ENCODE measurements around the gene SLC23A2.

DNA sequence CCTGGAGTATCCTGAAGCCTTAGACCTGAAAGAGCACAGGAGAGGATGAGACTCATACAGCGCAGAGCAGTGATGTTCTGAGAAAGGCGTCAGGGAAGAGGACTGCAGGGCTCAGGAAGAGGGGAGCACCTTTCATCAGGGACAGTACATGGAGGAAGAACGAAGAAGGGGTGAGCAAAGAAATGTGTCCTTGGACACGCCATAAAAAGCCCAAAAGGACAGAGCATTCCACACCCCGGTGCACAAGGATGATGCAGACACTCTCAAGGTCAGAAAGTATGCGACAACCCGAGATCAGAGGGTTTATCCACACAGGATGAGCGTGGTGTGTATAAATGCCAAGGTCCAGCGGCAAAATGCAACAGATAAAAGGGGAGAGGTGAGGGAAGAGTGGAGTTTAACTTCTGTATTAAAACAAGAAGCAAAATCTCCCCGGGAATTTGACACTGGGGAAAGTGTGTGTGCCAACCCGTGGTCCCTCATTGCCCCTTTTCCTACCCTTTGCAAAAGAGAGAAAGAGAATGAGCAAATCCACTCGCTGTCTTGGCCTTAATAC lies 64.4 kb downstream of the SLC23A2 start:
- TF ChIP-seq, protein P1, sequence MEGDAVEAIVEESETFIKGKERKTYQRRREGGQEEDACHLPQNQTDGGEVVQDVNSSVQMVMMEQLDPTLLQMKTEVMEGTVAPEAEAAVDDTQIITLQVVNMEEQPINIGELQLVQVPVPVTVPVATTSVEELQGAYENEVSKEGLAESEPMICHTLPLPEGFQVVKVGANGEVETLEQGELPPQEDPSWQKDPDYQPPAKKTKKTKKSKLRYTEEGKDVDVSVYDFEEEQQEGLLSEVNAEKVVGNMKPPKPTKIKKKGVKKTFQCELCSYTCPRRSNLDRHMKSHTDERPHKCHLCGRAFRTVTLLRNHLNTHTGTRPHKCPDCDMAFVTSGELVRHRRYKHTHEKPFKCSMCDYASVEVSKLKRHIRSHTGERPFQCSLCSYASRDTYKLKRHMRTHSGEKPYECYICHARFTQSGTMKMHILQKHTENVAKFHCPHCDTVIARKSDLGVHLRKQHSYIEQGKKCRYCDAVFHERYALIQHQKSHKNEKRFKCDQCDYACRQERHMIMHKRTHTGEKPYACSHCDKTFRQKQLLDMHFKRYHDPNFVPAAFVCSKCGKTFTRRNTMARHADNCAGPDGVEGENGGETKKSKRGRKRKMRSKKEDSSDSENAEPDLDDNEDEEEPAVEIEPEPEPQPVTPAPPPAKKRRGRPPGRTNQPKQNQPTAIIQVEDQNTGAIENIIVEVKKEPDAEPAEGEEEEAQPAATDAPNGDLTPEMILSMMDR (IDR thresholded peaks at IDR 0.05) = no peak
- TF ChIP-seq SIN3A (IDR thresholded peaks at IDR 0.05; ENCODE audit: borderline replicate concordance, insufficient read depth, low read depth, low read length) = no peak
- TF ChIP-seq, protein P2, sequence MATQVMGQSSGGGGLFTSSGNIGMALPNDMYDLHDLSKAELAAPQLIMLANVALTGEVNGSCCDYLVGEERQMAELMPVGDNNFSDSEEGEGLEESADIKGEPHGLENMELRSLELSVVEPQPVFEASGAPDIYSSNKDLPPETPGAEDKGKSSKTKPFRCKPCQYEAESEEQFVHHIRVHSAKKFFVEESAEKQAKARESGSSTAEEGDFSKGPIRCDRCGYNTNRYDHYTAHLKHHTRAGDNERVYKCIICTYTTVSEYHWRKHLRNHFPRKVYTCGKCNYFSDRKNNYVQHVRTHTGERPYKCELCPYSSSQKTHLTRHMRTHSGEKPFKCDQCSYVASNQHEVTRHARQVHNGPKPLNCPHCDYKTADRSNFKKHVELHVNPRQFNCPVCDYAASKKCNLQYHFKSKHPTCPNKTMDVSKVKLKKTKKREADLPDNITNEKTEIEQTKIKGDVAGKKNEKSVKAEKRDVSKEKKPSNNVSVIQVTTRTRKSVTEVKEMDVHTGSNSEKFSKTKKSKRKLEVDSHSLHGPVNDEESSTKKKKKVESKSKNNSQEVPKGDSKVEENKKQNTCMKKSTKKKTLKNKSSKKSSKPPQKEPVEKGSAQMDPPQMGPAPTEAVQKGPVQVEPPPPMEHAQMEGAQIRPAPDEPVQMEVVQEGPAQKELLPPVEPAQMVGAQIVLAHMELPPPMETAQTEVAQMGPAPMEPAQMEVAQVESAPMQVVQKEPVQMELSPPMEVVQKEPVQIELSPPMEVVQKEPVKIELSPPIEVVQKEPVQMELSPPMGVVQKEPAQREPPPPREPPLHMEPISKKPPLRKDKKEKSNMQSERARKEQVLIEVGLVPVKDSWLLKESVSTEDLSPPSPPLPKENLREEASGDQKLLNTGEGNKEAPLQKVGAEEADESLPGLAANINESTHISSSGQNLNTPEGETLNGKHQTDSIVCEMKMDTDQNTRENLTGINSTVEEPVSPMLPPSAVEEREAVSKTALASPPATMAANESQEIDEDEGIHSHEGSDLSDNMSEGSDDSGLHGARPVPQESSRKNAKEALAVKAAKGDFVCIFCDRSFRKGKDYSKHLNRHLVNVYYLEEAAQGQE (IDR thresholded peaks at IDR 0.05; ENCODE audit: insufficient read depth in 1 of 2, low read depth in 2 of 2, low read length in 1 of 2) = no peak
- TF ChIP-seq POLR2AphosphoS5 (IDR thresholded peaks at IDR 0.05; ENCODE audit: low read depth, low read length) = no peak

All from Panc1 (cell line).